ENCODE data around the gene GPR156.
"Not testable (repeated sequence)": the region's sequence is repeated elsewhere in the genome, so short reads cannot be mapped to it uniquely, and the experiment has no call there.

The GPR156 gene

DNA sequence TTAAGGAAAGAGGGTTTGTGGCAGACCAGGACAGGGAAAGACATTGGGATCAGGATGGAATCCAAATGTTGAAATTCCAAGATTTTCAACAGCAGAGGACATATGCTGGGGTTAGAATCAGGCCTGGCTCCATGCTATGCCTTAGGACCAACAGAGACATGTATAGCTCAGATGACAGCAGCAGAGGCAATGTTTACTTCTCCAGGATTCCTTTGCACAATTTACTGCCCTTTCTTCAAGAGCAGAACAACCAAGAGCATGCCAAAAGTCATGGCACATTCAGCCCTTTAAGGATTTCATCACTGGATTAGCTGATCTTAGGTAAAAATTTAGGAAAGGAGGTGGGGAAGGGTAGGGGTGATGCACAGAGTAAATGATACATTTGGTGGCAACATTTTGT is 121.2 kb downstream of the GPR156 start:
- no peak for DNase-seq (ENCODE audit: extremely low read depth in 1 of 2, low read depth in 1 of 2)

DNA sequence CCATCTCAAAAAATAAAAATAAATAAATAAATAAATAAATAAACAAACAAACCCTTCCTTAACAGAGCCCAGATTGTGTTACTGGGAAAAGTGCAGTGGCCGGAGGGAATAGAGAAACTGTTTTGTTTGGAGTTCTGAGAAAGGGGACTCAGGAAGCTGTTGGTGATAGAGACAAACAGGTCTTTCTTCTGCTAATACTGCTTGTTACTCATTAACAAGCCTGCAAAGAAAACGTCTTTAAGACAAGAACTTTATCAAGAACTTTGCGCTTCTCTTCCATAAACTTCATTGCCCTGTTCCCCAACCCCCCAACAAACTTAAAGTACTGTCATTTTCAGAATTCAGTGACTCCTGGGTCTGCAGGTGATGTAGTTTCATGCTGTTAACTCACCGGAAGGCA is 122.0 kb downstream of the GPR156 start:
- no peak for DNase-seq (ENCODE audit: extremely low read depth in 1 of 2, low read depth in 1 of 2)

DNA sequence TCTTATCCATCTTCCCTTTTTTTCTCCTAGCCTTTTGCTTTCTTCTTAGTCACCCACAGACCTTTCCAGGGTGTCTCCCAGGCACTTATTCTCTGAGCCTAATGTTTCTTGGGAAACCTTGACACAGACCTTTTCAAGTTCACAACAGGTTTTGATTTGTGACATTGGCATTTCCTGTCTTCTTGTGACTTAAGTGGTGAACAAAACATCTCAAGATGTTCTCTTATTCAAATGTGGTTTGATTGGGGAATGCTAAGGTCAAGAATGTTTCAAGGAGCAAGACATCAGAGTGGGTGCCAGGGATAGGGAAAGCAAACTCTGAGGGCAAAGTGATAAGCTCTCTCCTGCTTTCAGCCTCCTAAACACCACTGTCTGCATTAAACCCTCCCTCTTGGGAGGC is 122.6 kb downstream of the GPR156 start:
- DNase-seq (ENCODE audit: extremely low read depth in 1 of 2, low read depth in 1 of 2) = no peak

DNA sequence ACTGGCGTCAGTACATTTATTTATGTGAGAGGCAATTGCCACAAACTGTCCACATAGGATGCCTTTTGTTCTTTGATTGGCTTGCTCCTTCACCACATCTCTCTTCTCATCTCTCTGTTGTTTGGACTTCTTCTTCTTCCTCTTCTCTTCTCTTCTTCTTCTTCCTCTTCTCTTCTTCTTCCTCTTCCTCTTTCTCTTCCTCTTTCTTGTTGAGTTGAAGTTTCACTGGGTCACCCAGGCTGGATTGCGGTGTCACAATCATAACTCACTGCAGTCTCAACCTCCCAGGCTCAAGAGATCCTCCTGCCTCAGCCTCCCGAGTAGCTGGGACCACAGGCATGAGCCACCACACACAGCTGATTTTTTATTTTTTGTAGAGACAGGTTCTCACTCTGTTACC is 123.1 kb downstream of the GPR156 start:
- no peak for DNase-seq (ENCODE audit: extremely low read depth in 1 of 2, low read depth in 1 of 2)

DNA sequence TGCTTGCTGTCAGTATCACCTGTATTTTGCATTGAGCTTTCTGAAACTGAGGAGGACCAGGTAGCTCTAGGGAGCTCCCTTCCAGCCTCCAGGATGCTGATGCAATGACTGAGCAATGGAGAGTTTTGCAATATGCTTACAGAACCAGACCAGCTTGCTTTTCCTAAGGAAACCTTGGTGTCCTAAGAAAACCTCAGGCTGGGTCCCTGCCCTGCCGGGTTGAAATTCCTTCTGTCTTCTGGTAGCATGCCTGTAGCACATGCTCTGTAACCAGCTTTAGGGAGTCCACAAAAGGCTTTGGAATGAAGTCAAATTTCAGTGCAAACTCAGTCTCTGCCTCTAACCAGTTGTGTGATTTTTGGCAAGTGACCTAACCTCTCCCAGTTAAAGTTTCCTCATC is 125.0 kb downstream of the GPR156 start:
- no peak for DNase-seq (ENCODE audit: extremely low read depth in 1 of 2, low read depth in 1 of 2)

DNA sequence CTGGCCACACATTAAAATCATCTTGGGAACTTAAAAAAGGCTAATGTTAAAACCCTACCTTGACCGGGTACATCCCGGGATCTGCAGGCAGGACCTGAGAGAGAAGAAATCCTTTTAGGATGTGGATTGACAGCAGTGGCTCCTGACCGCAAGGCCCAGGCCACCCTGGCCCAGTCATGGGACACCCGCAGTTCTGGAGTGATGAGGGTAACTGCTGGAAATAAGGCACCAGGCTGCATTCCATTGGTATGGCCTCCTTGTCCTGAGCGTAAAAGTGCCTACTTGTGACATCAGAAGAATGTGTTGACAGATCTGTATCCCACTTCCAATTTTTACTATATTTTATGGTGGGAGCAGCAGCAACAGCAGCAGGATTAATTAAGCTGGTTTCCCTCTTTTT is 127.3 kb downstream of the GPR156 start:
- no peak for DNase-seq (ENCODE audit: extremely low read depth in 1 of 2, low read depth in 1 of 2)

DNA sequence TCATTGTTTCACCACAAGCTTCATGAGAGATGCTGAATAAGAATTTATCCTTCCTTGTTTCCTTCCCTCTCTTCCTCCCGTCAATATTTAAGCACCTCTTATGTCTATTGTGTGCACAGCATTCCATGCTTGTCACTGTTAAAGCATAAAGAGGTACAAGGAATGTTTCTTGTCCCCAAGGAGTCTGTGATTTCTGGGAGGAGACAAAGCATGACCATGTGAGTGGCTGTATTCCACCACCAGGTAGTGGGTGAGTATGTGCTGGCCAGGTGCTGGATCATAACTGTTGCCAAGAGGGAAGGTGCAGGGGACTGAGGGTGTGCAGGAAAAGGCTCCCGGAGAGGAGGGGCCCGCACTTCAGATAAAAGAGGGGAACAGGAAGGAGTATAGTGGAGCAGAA is 127.9 kb downstream of the GPR156 start:
- DNase-seq (ENCODE audit: extremely low read depth in 1 of 2, low read depth in 1 of 2) = no peak

DNA sequence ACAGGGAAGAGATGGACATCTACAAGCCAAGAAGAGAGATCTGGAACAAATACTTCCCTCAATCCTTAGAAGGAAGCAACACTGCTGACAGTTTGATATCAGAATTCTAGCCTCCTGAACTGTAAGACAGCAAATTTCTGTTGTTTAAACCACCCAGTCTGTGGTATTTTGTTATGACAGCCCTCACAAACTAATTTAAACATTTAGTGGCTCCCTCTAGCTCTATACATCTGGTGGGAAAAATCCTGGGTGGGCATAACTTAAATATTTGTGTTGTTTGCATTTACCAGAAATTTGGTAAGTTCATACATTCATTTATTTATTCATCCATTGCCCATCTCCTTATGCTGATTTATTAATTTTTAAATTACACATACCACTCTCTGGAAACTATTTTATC is 128.3 kb downstream of the GPR156 start:
- no peak for DNase-seq (ENCODE audit: extremely low read depth in 1 of 2, low read depth in 1 of 2)

DNA sequence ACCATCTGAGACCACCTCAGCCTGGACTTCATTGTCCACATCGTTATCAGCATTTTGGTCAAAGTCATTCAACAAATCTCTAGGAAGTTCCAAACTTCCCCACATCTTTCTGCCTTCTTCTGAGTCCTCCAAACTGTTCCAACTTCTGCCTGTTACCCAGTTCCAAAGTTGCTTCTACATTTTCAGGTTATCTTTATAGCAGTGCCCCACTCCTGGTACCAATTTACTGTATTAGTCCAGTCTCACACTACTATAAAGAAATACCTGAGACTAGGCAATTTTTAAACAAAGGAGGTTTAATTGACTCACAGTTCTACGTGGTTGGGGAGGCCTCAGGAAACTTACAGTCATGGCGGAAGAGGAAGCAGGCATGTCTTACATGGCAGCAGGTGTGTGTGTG is 129.3 kb downstream of the GPR156 start:
- not testable (repeated sequence) for DNase-seq (ENCODE audit: extremely low read depth in 1 of 2, low read depth in 1 of 2)

DNA sequence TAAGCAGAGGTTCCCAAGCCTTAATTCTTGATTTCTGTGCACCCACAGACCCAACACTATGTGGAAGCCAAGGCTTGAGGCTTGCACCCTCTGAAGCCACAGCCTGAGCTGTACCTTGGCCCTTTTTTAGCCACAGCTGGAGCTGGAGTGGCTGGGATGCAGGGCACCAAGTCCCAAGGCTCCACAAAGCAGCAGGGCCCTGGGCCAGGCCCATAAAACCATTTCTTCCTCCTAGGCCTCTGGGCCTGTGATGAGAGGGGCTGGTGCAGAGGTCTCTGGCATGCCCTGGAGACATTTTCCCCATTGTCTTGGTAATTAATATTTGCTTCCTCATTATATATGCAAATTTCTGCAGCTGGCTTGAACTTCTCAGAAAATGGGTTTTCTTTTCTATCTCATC is 129.9 kb downstream of the GPR156 start:
- DNase-seq (ENCODE audit: extremely low read depth in 1 of 2, low read depth in 1 of 2) = no peak

DNA sequence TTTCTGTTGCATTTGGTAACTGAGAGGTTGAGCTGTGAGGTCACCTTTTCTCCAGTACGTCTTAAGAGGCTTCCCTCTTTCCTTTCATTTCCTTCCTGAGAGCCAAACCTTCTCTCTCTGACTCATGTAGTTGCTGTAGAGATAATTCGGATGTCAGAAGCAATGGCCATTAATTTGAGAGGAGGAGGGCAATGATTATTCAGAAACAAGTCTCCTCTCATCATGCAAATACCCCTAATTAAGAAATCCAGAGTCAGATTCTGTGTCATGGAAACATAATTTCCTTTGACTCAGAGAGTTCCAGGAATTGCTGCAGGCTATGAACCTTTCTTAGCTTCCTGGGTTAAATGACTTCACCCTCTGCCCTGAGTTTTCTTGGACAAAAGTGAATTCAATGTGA is 131.7 kb downstream of the GPR156 start:
- no peak for DNase-seq (ENCODE audit: extremely low read depth in 1 of 2, low read depth in 1 of 2)

DNA sequence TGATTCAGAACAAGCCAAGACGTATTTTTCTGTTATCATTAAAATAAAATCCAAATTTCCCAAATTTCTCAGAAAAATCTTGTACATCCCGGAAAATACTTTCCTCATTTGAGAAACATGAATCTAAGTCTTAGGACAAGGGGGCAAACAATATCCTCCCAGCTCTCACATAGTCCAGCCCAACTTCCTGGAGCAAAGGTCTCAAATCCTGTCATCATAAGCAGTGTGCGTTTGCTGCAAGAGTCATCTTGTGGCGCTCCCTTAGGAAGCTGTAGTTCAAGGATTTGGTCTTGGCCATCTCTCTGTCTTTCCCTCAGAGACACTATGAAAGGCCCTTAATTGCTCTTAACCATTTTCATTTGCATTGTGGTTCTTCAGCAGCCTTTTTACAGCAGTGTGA is 133.2 kb downstream of the GPR156 start:
- no peak for DNase-seq (ENCODE audit: extremely low read depth in 1 of 2, low read depth in 1 of 2)

DNA sequence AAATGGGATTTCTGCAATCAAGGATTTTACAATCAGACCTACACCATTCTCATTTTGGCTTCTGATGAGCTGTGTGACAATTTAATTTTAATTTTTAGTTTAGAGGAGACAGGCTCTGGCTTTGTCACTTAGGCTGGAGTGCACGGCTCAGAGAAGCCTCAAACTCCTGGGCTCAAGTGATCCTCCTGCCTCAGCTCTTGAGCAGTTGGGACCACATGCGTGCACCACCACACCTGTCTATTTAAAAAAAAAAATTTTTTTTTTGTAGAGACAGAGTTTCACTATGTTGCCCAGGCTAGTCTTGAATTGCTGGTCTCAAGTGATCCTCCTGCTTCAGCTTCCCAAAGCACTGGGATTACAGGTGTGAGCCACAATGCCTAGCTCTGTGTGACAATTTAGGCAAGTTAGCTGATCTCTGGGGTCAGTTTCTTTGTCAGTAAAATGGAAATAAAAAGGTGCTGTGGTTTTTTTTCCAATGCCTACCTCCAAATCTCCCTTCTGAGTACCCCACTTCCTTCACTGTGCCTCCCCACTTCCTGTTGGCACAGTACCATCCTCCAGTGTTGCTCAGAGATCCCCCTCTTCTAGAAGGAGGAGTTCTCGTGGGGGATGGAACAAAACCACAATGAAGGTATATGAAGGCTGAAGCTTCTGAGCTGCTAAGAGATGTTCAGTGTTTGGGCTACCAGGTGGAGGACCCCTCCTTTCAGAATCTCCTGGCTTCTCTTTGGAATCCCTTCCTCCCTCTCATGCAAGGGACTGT is 136.7 kb downstream of the GPR156 start:
- DNase-seq (ENCODE audit: extremely low read depth in 1 of 2, low read depth in 1 of 2) = no peak

DNA sequence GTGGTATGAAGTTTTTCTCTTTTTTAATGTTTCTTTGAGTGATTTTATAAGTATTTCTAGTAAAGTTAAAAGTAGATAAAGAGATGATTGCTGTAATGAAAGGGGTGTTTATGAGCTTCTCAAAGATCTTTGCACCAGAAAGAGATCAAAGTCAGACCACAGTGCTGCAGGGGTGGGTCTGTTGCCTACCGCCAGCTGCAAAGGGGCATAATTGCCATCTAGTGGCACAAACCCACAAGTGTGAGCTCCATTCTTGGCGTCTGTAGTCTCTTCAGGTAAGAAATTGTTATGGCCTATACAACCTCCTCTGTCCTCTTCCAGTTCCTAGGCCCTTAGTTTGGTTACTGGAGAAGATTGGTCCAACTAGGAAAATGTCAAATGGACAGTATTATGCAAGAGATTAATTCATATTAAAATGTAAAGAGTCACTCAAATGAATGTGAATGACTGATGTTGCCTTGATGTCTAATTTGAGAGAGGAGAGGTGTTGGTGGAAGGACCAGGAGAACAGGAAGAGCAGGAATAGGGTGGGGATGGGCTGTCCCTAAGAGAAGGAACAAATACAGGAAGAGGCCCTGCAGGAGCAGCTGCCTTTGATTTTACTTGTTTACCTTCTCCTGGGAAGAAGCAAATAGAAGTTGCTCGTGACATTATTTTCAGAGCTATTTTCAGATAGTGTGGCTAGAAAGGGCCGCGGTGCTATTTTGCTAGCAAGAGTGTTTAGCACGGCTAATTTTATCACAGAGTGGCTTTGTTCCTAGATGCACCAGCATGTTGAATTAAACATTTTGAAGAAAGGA is 137.8 kb downstream of the GPR156 start:
- no peak for DNase-seq (ENCODE audit: extremely low read depth in 1 of 2, low read depth in 1 of 2)

DNA sequence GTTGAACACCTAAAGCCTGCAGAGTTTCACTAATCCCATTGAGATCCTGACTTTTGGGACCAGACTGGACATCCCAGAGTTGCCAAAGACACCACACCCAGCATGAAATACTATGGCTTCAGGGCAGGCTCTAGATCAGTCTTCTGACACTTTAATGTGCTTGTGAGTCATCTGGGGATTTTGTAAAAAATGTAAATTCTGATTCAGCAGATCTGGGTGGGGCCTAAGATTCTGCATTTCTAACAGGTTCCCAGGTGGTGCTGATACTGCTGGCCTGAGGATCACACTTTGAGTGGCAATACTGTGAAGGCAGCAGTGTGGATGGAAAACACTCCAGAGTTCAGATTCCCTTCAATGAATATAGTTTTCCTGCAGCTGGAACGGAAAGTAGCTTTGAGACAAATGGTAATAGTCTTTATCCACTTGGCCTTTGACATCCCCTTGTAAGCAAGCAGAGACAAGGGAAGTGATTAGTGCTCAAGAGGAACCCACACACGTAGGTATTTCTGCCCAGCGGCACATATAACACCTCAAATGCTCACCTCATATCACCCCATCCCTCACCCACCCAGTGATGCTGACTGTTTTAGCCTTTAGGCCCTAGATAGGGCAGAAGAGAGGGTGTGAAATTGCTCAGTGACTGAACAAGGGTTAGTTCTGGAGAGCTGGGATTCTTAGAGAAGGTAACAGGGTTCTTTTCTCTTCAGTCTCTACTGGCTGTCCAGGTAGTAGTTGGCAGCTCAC is 139.3 kb downstream of the GPR156 start:
- no peak for DNase-seq (ENCODE audit: extremely low read depth in 1 of 2, low read depth in 1 of 2)

DNA sequence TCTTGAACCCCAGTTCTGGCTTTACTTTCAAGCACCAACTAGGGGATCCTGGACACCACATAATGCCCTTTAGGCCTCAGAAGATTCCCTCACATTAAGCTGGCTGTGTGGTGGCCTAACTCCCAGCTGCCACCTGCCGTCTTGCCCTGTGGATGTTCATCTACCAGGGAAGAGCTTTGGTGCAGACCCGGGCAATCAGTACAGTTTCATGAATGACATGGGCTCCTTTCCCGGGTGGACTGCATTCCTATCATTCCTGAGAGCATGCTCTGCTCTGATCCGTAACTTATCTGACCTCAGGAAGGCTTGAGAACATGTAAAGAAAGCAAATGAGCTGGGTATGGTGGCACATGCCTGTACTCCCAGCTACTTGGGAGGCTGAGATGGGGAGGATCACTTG is 140.8 kb downstream of the GPR156 start:
- no peak for DNase-seq (ENCODE audit: extremely low read depth in 1 of 2, low read depth in 1 of 2)

DNA sequence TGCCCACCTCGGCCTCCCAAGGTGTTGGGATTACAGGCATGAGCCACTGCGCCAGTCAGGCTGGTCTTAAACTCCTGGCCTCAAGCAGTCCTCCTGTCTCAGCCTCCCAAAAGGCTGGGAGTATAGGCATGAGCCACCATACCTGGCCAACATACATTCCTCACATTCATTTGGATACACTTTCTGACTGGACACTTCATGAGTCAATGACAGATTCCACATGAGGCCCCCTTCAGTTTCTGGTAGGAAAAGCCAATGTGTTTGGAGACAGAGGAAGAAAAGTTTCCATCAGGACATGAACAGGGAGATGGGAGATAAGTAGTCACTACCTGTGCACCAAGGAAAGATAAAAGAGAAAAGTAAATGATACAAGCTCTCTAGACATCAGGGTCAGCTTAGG is 141.3 kb downstream of the GPR156 start:
- DNase-seq (ENCODE audit: extremely low read depth in 1 of 2, low read depth in 1 of 2) = no peak

DNA sequence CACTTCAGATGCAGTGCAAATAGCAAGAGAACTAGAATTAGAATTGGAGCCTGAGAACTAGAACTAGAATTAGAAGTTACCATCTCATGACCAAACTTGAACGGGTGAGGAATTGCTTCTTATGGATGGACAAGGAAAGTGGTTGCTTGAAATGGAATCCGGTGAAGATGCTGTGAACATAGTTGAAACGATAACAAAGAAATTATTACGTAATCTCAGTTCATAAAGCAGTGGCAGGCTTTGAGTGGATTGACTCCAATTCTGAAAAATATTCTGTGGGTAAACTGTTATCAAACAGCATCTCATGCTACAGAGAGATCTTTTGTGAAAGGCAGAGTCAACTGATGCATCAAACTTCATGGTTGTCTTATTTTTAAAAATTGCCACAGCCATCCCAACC is 142.8 kb downstream of the GPR156 start:
- DNase-seq (ENCODE audit: extremely low read depth in 1 of 2, low read depth in 1 of 2) = no peak

DNA sequence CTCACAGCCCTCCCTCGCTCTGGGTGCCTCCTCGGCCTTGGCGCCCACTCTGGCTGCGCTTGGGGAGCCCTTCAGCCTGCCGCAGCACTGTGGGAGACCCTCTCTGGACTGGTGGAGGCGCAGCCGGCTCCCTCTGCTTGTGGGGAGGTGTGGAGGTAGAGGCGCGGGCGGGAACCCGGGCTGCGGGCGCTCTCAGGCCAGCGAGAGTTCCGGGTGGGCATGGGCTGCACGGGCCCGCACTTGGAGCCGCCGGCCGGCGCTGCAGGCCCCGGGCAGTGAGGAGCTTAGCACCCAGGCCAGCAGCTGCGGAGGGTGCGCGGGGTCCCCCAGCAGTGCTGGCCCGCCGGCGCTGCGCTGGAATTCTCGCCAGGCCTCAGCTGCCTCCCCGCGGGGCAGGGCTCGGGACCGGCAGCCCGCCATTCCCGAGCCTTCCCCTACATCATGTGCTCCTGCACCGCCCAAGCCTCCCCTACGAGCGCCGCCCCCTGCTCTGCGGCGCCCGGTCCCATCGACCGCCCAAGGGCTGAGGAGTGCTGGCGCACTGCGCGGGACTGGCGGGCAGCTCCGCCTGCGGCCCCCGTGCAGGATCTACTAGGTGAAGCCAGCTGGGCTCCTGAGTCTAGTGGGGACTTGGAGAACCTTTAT is 144.8 kb downstream of the GPR156 start:
- DNase-seq (ENCODE audit: extremely low read depth in 1 of 2, low read depth in 1 of 2) = no peak

DNA sequence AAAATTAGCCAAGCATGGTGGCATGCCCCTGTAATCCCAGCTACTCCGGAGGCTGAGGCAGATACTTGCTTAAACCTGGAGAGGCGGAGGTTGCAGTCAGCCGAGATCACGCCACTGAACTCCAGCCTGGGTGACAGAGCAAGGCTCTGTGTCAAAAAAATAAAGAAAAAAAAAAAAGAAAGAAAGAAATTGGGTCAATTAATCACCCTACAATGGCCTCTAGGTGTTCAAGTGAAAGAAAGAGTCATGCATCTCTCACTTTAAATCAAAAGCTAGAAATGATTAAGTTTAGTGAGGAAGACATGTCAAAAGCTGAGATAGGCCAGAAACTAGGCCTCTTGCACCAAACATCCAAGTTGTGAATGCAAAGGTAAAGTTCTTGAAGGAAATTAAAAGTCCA is 145.9 kb downstream of the GPR156 start:
- no peak for DNase-seq (ENCODE audit: extremely low read depth in 1 of 2, low read depth in 1 of 2)

DNA sequence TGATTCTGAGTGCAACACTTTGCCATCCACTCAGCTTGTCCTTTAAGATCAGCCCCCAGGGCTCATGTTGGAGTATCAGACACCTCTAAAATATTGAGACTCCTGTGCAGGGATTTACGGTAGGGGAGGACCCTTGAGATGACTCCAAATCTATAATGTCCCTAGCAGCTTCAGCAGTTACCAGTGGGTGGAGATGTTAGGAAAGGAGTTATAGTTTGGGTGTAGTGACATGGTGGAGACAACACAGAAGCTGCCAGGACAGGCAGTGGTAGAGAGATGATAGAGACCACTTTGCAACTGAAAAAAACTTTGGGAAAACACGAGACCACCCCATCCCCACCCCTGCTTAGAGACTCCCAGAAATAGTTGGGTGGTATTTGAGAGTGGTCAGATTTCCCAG is 147.5 kb downstream of the GPR156 start:
- no peak for DNase-seq (ENCODE audit: extremely low read depth in 1 of 2, low read depth in 1 of 2)

Measured in stimulated activated CD8-positive, alpha-beta memory T cell treated with anti-CD3 and anti-CD28 coated beads, Interleukin-7, amount 100 ng/mL, for 48 hours (primary cell).